ENCODE data around the gene GYS2. TPM values are rescaled to one million over a fixed set of nuclear protein-coding genes. Genes with fewer than 3 reads are reported as not detected.

The GYS2 gene
- total RNA-seq, 1 donor from 2014 or later: not detected

DNA sequence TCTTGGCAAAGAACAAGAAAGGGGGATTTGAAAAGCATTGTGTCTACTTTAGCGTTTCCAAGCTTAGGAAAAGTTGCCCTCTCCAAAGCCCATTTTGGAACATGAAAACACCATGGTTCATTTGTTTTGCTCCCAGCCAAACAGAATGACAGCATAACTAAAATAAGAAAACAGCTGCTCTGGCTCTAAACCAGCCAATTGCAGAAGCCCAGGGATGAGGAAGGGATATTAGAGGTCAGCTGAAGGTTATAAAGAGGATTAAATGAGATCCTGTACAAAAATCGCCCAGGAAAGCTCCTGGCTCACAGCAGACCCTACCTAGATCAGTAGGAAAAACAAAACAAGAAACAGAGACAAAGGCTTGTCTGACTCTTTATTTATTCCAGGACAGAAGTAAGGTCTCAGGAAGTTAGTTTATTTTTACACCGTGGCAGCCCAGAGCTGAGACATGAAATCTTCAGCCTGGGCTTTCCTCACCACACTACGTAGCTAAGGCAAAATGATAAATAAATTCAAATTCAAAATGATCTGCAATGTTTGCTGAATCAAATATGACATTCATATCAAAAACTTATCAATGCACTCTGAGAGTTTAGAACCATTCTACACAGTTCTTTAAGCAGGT lies 52.7 kb downstream of the GYS2 start:
- Histone ChIP-seq H3K9me3 (no peaks in the 10 kb centered on the region), H3K4me3 (no peak overlapping the region), H3K27me3 (no peaks in the 10 kb centered on the region), H3K4me1 (no peaks in the 10 kb centered on the region), H3K36me3 (no peaks in the 10 kb centered on the region), H3K27ac (no peak overlapping the region)
- no peak for DNase-seq (ENCODE audit: low spot score in 2 of 2)
- intact Hi-C loops (cut with DNase I): no loop called here
- TF ChIP-seq, protein P1, sequence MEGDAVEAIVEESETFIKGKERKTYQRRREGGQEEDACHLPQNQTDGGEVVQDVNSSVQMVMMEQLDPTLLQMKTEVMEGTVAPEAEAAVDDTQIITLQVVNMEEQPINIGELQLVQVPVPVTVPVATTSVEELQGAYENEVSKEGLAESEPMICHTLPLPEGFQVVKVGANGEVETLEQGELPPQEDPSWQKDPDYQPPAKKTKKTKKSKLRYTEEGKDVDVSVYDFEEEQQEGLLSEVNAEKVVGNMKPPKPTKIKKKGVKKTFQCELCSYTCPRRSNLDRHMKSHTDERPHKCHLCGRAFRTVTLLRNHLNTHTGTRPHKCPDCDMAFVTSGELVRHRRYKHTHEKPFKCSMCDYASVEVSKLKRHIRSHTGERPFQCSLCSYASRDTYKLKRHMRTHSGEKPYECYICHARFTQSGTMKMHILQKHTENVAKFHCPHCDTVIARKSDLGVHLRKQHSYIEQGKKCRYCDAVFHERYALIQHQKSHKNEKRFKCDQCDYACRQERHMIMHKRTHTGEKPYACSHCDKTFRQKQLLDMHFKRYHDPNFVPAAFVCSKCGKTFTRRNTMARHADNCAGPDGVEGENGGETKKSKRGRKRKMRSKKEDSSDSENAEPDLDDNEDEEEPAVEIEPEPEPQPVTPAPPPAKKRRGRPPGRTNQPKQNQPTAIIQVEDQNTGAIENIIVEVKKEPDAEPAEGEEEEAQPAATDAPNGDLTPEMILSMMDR (IDR thresholded peaks at IDR 0.05): no peak

DNA sequence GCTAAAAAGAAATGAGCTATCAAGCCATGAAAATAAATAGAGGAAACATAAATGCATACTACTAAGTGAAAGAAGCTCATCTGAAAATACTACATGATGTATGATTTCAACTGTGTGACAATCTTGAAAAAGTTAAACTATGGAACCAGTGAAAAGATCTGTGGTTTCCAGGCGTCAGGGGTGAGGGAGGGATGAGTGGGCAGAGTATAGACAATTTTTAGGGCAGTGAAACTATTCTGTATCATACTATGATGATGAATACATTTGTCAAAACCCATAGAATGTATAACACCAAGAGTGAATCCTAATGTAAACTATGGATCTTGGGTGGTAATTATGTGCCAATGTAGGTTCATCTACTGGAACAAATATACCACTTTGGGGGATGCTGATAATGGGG lies 57.2 kb downstream of the GYS2 start:
- no peaks in the 10 kb centered on the region for H3K36me3 ChIP-seq
- DNase-seq (ENCODE audit: low spot score in 2 of 2): no peak
- intact Hi-C loops (cut with DNase I): no loop called here
- H3K4me3 ChIP-seq: no peak overlapping the region
- TF ChIP-seq, protein P1 (IDR thresholded peaks at IDR 0.05): no peak
- H3K27ac ChIP-seq: no peak overlapping the region
- no peaks in the 10 kb centered on the region for H3K27me3 ChIP-seq
- no peaks in the 10 kb centered on the region for H3K9me3 ChIP-seq
- no peaks in the 10 kb centered on the region for H3K4me1 ChIP-seq

DNA sequence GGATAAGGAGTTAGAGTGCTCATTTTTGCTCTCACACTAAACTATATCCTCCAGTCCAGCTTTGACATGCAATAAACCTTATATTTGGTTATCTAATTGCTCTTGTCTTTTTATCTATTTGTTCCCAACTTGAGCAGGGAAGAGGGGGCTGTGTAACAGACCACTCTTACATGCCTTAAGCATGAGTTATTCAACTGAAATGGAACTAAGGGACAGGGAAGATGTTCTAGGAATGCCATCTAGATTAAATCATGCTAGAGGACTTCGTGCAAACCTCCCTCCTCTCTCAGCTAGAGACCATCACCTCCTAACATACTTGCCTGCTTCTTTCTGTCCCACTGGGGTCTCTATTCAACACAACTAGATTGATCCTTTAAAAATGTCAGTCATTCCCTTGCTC lies 57.9 kb downstream of the GYS2 start:
- no peak for DNase-seq (ENCODE audit: low spot score in 2 of 2)
- H3K9me3 ChIP-seq: no peaks in the 10 kb centered on the region
- no peak overlapping the region for H3K27ac ChIP-seq
- TF ChIP-seq, protein P1 (IDR thresholded peaks at IDR 0.05): no peak
- H3K4me1 ChIP-seq: no peaks in the 10 kb centered on the region
- intact Hi-C loops (cut with DNase I): no loop called here
- no peaks in the 10 kb centered on the region for H3K27me3 ChIP-seq
- H3K36me3 ChIP-seq: no peaks in the 10 kb centered on the region
- no peak overlapping the region for H3K4me3 ChIP-seq

DNA sequence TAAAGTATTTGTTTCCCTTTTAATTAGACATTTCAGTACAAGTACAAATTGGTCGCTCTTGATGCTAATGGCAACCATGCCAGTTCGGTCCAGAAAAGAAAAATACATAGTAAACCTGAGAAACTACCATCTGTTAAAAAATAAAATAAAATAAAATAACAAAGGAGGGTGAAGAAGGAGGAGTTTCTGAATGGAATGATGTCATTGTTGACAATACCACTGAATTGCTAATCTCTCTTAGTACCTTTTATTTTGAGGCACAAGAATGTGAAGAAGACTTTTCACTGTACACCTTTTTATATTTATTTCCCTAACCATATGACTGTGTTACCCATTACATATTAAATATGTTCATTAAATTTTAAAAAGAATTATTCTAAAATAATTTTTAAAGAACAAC lies 59.1 kb downstream of the GYS2 start:
- Histone ChIP-seq H3K4me1 (no peaks in the 10 kb centered on the region), H3K27ac (no peak overlapping the region), H3K9me3 (no peaks in the 10 kb centered on the region), H3K27me3 (no peaks in the 10 kb centered on the region), H3K4me3 (no peak overlapping the region), H3K36me3 (no peaks in the 10 kb centered on the region)
- DNase-seq (ENCODE audit: low spot score in 2 of 2): no peak
- TF ChIP-seq, protein P1 (IDR thresholded peaks at IDR 0.05): no peak
- intact Hi-C loops (cut with DNase I): no loop called here

DNA sequence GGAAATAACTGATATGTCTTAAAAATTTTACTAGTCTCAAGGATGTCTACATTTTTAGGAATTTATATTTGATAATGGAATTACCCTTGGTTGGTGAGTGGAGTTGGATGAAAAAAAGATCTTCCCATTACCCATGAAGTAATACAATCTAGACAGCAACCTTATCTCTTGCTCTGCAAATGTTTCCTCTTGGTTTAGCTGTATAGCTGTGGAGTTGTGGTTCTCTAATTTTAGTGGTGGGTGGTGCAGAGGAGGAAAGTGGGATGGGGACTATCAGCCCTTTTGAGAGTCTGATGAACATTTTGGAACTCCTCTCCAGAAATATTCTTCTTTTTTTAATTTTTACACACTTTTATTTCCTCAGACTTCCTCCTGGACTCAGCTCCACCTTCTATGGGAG lies 61.5 kb downstream of the GYS2 start:
- no peaks in the 10 kb centered on the region for H3K4me1 ChIP-seq
- no peak overlapping the region for H3K27ac ChIP-seq
- intact Hi-C loops (cut with DNase I): no loop called here
- H3K36me3 ChIP-seq: no peaks in the 10 kb centered on the region
- no peaks in the 10 kb centered on the region for H3K9me3 ChIP-seq
- TF ChIP-seq, protein P1 (IDR thresholded peaks at IDR 0.05): no peak
- no peak overlapping the region for H3K4me3 ChIP-seq
- no peaks in the 10 kb centered on the region for H3K27me3 ChIP-seq
- DNase-seq (ENCODE audit: low spot score in 2 of 2): no peak

DNA sequence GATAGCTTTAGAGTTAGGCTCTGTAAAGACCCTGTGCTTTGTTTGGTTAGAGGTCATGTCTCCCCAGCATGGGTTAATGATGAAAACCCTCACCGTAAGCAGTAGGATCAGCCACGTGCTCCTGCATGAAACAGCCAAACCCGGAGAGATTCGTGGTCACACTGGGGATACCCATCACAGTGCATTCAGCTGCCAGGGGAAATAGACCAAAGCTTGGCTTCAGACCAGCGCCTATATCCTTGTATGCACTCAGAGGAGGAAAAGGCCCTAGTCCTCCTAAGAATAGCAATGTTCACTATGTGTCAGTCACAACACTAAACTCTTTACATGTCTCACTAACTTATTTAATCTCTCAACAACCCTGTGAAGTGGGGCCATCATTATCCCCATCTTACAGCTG lies 62.2 kb downstream of the GYS2 start:
- Histone ChIP-seq H3K36me3 (no peaks in the 10 kb centered on the region), H3K4me3 (no peak overlapping the region), H3K27me3 (no peaks in the 10 kb centered on the region), H3K4me1 (no peaks in the 10 kb centered on the region), H3K9me3 (no peaks in the 10 kb centered on the region), H3K27ac (no peak overlapping the region)
- TF ChIP-seq, protein P1 (IDR thresholded peaks at IDR 0.05): no peak
- no peak for DNase-seq (ENCODE audit: low spot score in 2 of 2)
- intact Hi-C loops (cut with DNase I): no loop called here

All from ascending aorta (tissue), 2 donors.